Body of pancreas (tissue), 4 donors: ENCODE data around the gene GALNTL6.

Source experiments
- CTCF ChIP-seq, 7 experiments: fragments of 450-650 bp in 4 of 7; fragments of 200-600 bp in 3 of 7; sonication (generic) in 3 of 7; IDR thresholded peaks; one replicate each; pipeline ENCODE4 v1.5.1; 2016 to 2019; ENCODE audit warnings: antibody characterized with exemption in 7 of 7
- POLR2A ChIP-seq, 3 donors: fragments of 450-650 bp; IDR thresholded peaks; one replicate each; pipeline ENCODE4 v1.6.1; 2016; ENCODE audit warnings: antibody characterized with exemption in 3 of 3, mild to moderate bottlenecking in 2 of 3

GRCh38 chr4:173057901-173058300 is 1244.7 kb downstream of the GALNTL6 start:
- TF ChIP-seq POLR2A (IDR thresholded peaks at IDR 0.05) (no peak), CTCF (IDR thresholded peaks at IDR 0.05) (no peak)
